ENCODE results near the gene CYSRT1.

CYSRT1 gene

DNA sequence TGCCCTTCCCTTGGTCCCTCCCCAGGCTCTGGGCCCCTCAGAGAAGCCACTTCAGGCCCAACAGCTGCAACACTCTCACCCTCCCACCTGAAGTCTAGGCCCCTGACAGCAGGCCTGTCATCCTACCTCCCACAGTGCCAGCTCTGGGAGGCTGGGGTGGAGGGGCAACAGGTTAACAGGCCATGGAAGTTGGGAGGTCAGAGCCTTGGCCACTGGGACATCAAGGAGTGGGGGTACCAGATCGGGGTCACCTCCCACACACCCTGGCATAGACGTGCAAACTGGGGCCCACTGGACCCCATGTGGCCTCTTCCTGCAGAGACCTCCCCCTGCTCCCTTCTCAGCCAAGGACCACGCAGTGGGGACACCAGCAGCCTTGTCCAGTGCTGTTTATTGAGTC lies 33.7 kb upstream of the CYSRT1 start:
- H3K4me1 ChIP-seq (ENCODE audit: control insufficient read depth, insufficient read depth, low read length, poor library complexity, severe bottlenecking) = peaks cover 21% of the 10 kb centered on the region
- no peaks in the 10 kb centered on the region for H3K9me3 ChIP-seq (ENCODE audit: control insufficient read depth, low read length)
- peaks cover 31% of the 10 kb centered on the region for H3K36me3 ChIP-seq (ENCODE audit: control insufficient read depth, insufficient read depth, low read length)
- H3K27ac ChIP-seq (ENCODE audit: low read depth, low read length, severe bottlenecking) = no peak overlapping the region
- WGBS, 2 experiments (ENCODE audit: insufficient coverage in 2 of 2) = 100% methylated on average over 1 to 3 of the region's 3 CpGs
- no peak overlapping the region for H3K4me3 ChIP-seq (ENCODE audit: extremely low read depth, insufficient read depth, low read length, poor library complexity, severe bottlenecking)

DNA sequence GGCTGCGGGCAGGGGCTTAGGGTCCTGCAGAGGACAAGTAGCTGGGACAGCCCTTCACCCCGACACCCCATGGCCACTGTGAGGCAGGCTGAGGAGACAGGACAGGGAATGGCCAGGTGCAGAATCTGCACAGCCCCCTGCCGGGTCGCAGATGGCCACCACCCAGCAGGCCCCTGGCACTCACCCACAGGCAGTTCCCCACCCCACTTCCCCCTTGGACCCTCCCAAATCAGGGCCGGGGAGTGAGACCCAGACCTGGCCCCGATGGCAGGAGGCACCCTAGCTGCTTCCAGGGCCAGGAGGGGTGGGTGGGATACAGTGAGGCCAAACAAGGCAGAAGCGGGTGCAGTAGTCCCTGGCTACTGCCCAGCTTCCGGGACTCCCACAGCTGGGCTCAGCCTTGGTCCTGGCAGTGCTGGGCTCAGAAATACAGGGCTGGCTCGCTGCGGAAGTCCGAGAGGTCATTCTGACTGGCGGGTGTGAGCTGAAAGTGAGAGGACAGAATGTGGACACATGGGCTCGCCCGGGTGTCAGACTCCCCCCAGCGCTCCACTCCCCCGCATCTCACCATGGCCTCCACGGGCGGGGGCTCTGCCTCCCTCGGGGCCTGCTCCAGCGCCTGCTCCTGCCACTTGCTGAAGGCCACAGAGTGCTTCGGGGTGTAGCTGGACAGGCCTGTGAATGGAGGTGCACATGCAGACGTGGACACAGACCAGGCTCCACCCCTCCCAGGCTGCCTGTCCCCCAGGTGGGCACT lies 33.1 kb upstream of the CYSRT1 start:
- Histone ChIP-seq H3K4me3 (ENCODE audit: extremely low read depth, insufficient read depth, low read length, poor library complexity, severe bottlenecking) (no peak overlapping the region), H3K9me3 (ENCODE audit: control insufficient read depth, low read length) (no peaks in the 10 kb centered on the region), H3K27ac (ENCODE audit: low read depth, low read length, severe bottlenecking) (no peak overlapping the region), H3K36me3 (ENCODE audit: control insufficient read depth, insufficient read depth, low read length) (peaks cover 26% of the 10 kb centered on the region), H3K4me1 (ENCODE audit: control insufficient read depth, insufficient read depth, low read length, poor library complexity, severe bottlenecking) (peaks cover 21% of the 10 kb centered on the region)
- WGBS, 2 experiments (ENCODE audit: insufficient coverage in 2 of 2) = 94 to 95% methylated on average over 10 to 17 of the region's 22 CpGs

DNA sequence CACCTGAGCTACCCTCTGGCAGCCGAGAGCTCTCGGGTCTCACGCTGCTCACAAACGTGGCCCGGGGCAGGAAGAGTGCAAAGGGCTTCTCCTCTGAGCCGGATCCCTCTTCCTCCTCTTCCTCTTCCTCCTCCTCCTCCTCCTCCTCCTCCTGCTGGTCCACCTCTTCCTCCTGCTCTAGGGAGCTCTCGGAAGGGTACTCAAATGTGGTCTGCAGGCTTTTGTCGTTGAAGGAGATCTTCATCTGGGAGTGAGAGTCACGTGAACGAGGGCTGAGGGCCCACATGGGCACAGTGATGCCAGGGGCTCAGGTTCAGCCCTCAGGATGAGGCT lies 32.6 kb upstream of the CYSRT1 start:
- Histone ChIP-seq H3K36me3 (ENCODE audit: control insufficient read depth, insufficient read depth, low read length) (peaks cover 20% of the 10 kb centered on the region), H3K4me1 (ENCODE audit: control insufficient read depth, insufficient read depth, low read length, poor library complexity, severe bottlenecking) (peaks cover 16% of the 10 kb centered on the region), H3K9me3 (ENCODE audit: control insufficient read depth, low read length) (no peaks in the 10 kb centered on the region), H3K4me3 (ENCODE audit: extremely low read depth, insufficient read depth, low read length, poor library complexity, severe bottlenecking) (no peak overlapping the region), H3K27ac (ENCODE audit: low read depth, low read length, severe bottlenecking) (no peak overlapping the region)
- 91 to 100% methylated on average over 4 to 9 of the region's 10 CpGs for WGBS, 2 experiments (ENCODE audit: insufficient coverage in 2 of 2)

DNA sequence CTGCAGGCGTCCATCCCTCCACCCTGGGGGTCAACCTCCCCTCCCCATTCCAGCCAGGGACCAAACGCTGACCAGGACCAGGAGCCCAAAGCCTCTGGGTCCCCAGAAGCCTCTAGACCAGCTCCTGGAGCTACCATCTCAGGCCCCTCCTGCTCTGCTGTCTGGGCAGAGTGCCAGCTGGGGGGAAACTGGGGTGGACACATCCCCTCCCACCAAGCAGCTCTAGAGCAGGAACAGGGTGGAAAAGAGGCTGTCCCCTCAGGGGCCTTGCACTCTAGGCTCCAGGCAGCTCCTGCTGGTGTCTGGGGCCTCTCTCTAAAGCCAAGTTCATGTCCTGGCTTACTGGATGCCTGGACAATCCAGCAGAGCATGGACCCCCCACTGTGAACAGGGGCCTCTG lies 32.1 kb upstream of the CYSRT1 start:
- peaks cover 12% of the 10 kb centered on the region for H3K4me1 ChIP-seq (ENCODE audit: control insufficient read depth, insufficient read depth, low read length, poor library complexity, severe bottlenecking)
- no peak overlapping the region for H3K27ac ChIP-seq (ENCODE audit: low read depth, low read length, severe bottlenecking)
- 90 to 92% methylated on average over 2 of the region's 2 CpGs for WGBS, 2 experiments (ENCODE audit: insufficient coverage in 2 of 2)
- H3K9me3 ChIP-seq (ENCODE audit: control insufficient read depth, low read length) = no peaks in the 10 kb centered on the region
- no peak overlapping the region for H3K4me3 ChIP-seq (ENCODE audit: extremely low read depth, insufficient read depth, low read length, poor library complexity, severe bottlenecking)
- H3K36me3 ChIP-seq (ENCODE audit: control insufficient read depth, insufficient read depth, low read length) = peaks cover 20% of the 10 kb centered on the region

DNA sequence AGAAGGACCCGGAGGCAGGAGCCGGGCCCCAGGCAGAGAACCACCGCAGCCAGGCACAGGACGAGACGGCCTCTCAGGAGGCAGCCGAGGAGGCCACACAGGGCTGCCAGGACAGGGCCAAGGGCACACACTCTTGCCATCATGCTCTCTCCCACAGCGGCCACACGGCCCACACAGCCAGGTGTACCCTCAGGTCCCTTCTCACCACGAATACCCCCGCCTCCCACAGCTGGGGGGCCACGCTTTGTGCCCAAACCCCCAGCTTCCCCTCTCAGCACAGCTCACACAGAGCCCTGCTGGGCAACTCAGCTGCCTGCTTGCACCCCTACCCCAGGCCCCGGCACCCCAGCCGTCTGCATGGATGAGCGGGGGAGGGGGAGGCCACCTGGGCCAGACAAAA lies 31.2 kb upstream of the CYSRT1 start:
- 97 to 98% methylated on average over 8 to 9 of the region's 14 CpGs for WGBS, 2 experiments (ENCODE audit: insufficient coverage in 2 of 2)
- peaks cover 14% of the 10 kb centered on the region for H3K4me1 ChIP-seq (ENCODE audit: control insufficient read depth, insufficient read depth, low read length, poor library complexity, severe bottlenecking)
- H3K36me3 ChIP-seq (ENCODE audit: control insufficient read depth, insufficient read depth, low read length) = peaks cover 20% of the 10 kb centered on the region
- H3K27ac ChIP-seq (ENCODE audit: low read depth, low read length, severe bottlenecking) = no peak overlapping the region
- no peaks in the 10 kb centered on the region for H3K9me3 ChIP-seq (ENCODE audit: control insufficient read depth, low read length)
- no peak overlapping the region for H3K4me3 ChIP-seq (ENCODE audit: extremely low read depth, insufficient read depth, low read length, poor library complexity, severe bottlenecking)

DNA sequence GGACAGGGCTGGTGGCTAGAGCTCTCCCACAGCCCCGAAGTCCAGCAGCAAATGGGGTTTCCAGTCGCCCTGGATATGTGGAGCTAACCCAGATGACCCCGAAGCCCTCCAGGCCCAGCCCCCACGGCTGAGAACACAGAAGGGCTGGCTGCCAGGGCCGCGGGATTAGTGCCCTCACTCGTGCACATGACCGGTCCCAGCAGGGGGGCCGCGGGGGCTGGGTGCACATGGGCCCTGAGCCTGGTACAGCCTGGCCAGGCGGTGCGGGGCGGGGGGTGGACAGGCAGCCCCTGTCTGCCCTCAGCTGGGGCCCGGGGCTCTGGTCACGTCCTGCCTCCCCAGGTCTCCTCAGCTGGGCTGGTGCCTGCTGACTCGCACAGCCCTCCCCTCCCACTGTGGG lies 30.6 kb upstream of the CYSRT1 start:
- H3K4me3 ChIP-seq (ENCODE audit: extremely low read depth, insufficient read depth, low read length, poor library complexity, severe bottlenecking) = no peak overlapping the region
- peaks cover 20% of the 10 kb centered on the region for H3K36me3 ChIP-seq (ENCODE audit: control insufficient read depth, insufficient read depth, low read length)
- peaks cover 19% of the 10 kb centered on the region for H3K4me1 ChIP-seq (ENCODE audit: control insufficient read depth, insufficient read depth, low read length, poor library complexity, severe bottlenecking)
- 85 to 87% methylated on average over 13 to 16 of the region's 16 CpGs for WGBS, 2 experiments (ENCODE audit: insufficient coverage in 2 of 2)
- H3K9me3 ChIP-seq (ENCODE audit: control insufficient read depth, low read length) = no peaks in the 10 kb centered on the region
- no peak overlapping the region for H3K27ac ChIP-seq (ENCODE audit: low read depth, low read length, severe bottlenecking)

DNA sequence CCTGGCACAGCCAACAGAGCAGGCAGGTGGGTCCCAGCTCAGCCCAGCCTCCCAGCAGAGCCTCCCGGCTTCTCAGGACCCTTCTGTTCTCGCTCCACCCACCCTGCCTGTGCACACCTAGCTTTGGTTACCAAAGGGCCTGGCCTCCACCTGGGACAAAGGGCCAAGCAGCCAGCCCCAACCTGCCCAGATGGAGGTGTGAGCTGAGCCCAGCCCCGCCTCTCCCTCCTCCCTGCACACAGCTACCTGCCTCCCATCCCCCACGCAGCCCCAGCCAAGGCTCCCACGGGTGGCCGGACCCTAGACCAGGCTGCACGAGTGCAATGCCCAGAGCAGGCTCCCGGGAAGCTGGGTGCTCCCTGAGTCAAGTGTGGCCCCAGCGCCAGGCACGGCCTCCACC lies 30.1 kb upstream of the CYSRT1 start:
- Histone ChIP-seq H3K4me1 (ENCODE audit: control insufficient read depth, insufficient read depth, low read length, poor library complexity, severe bottlenecking) (peaks cover 14% of the 10 kb centered on the region), H3K27ac (ENCODE audit: low read depth, low read length, severe bottlenecking) (no peak overlapping the region), H3K9me3 (ENCODE audit: control insufficient read depth, low read length) (no peaks in the 10 kb centered on the region), H3K36me3 (ENCODE audit: control insufficient read depth, insufficient read depth, low read length) (peaks cover 19% of the 10 kb centered on the region), H3K4me3 (ENCODE audit: extremely low read depth, insufficient read depth, low read length, poor library complexity, severe bottlenecking) (no peak overlapping the region)
- 80 to 96% methylated on average over 6 to 7 of the region's 10 CpGs for whole genome bisulfite sequencing, 2 experiments (ENCODE audit: insufficient coverage in 2 of 2)

DNA sequence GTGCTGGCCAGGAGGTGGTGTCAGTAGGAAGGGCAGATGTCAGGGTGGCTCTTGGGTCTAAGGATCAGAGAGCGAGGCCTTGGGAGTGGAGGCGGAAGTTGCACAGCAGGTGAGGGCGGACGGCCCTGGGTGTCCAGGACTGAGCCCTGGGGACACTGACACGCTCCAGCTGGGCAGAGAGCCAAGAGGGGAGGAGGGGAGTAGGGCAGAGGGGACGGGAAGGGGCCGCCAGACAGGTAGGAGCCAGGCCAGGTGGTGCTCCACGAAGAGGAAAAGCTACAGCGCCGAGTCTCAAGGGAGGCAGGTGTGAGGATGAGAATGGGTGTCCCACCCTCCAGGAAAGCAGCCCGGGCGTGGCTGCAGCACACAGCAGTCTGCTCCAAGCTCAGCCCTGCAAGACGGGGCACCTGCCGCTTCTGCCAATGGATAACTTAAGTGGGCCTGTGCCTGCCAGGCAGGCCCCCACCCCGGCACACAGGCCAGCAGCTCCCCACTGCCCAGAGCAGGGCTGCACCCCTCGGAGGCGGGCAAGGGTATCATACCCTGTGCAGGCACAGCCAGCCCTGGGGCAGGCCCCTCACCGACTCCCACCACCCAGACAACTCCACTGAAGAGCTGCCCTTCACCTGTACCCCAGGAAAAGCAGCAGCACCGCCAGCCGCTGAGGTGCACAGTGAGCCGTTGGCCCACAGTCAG lies 29.3 kb upstream of the CYSRT1 start:
- WGBS, 2 experiments (ENCODE audit: insufficient coverage in 2 of 2) = 93 to 97% methylated on average over 20 to 21 of the region's 21 CpGs
- no peak overlapping the region for H3K27ac ChIP-seq (ENCODE audit: low read depth, low read length, severe bottlenecking)
- H3K4me1 ChIP-seq (ENCODE audit: control insufficient read depth, insufficient read depth, low read length, poor library complexity, severe bottlenecking) = peaks cover 8% of the 10 kb centered on the region
- no peak overlapping the region for H3K4me3 ChIP-seq (ENCODE audit: extremely low read depth, insufficient read depth, low read length, poor library complexity, severe bottlenecking)
- H3K9me3 ChIP-seq (ENCODE audit: control insufficient read depth, low read length) = no peaks in the 10 kb centered on the region
- H3K36me3 ChIP-seq (ENCODE audit: control insufficient read depth, insufficient read depth, low read length) = peaks cover 13% of the 10 kb centered on the region

DNA sequence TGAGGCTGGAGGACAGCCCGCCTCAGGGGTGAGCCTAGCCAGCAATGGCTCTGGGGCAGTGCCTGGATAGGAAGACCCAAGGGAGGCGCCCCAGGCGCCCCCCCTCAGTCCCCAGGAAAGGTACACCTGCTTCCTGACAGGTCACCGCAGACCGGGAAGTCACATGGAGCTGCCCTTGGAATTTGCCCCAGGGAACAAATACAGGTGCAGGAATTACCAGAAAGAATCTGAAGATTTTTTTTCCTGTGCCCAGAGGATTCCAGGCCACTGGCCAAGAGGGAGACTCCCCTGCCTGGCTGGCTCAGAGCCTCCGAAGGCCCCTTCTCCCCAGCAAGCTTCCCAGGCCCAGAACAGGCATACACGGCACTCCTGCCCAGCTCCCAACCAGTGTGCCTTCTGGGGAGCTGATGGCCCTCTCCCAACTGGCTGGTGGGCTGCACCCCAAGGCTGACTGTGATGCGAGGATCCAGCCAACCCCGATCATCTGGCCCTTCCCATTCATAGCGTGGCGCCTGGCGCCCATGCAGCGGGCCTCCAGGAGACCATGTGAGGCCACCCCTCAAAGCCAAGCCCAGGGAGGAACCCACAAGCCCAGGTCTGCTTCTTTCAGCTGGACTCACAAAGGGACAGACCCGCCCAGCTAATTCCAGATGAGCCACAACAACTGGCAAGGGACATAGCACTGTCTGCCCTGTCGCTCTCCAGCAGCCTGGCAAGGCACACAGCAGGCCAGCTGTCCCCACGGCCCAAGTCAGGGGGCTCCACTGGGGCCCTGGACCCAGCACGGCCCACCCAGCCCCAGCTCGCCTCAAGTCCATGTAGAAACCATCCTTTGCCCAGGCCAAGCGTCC lies 26.7 kb upstream of the CYSRT1 start:
- Histone ChIP-seq H3K9me3 (ENCODE audit: control insufficient read depth, low read length) (no peaks in the 10 kb centered on the region), H3K4me3 (ENCODE audit: extremely low read depth, insufficient read depth, low read length, poor library complexity, severe bottlenecking) (no peak overlapping the region), H3K36me3 (ENCODE audit: control insufficient read depth, insufficient read depth, low read length) (no peaks in the 10 kb centered on the region), H3K27ac (ENCODE audit: low read depth, low read length, severe bottlenecking) (no peak overlapping the region), H3K4me1 (ENCODE audit: control insufficient read depth, insufficient read depth, low read length, poor library complexity, severe bottlenecking) (peaks cover 15% of the 10 kb centered on the region)
- 93 to 94% methylated on average over 16 to 19 of the region's 19 CpGs for WGBS, 2 experiments (ENCODE audit: insufficient coverage in 2 of 2)

DNA sequence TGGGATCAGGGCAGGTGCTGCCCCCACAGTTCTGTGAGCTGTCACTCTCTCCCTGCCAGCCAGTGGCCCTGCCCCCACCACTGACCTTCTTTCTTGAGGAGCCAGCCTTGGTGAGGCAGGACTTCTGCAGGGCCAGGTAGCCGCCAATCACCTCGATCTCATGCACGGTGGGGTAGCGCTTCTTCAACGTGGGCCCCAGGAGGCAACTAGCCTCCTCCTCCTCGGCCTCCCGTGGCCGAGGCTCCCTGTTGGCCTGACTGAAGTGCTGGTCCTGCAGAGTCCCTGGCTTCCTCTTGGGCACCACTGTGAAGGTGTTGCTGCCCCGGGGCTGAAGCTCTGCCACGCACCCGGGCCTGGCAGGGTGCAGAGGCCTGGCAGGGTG lies 26.1 kb upstream of the CYSRT1 start:
- Histone ChIP-seq H3K4me3 (ENCODE audit: extremely low read depth, insufficient read depth, low read length, poor library complexity, severe bottlenecking) (peak overlapping the region; percentile 46), H3K4me1 (ENCODE audit: control insufficient read depth, insufficient read depth, low read length, poor library complexity, severe bottlenecking) (peaks cover 15% of the 10 kb centered on the region), H3K9me3 (ENCODE audit: control insufficient read depth, low read length) (no peaks in the 10 kb centered on the region), H3K36me3 (ENCODE audit: control insufficient read depth, insufficient read depth, low read length) (peaks cover 2% of the 10 kb centered on the region), H3K27ac (ENCODE audit: low read depth, low read length, severe bottlenecking) (no peak overlapping the region)
- 76 to 84% methylated on average over 8 to 11 of the region's 11 CpGs for WGBS, 2 experiments (ENCODE audit: insufficient coverage in 2 of 2)
